GM12872 (cell line): ENCODE results near the gene RESP18.

Source experiments
- TF ChIP-seq, protein P1 (sequence below): IDR thresholded peaks from 3 replicates; pipeline ENCODE4 v1.5.1; 2011; ENCODE audit warnings: low read depth, mild to moderate bottlenecking, low read length, moderate library complexity; ENCODE audit not compliant: insufficient read depth

Gene RESP18

DNA sequence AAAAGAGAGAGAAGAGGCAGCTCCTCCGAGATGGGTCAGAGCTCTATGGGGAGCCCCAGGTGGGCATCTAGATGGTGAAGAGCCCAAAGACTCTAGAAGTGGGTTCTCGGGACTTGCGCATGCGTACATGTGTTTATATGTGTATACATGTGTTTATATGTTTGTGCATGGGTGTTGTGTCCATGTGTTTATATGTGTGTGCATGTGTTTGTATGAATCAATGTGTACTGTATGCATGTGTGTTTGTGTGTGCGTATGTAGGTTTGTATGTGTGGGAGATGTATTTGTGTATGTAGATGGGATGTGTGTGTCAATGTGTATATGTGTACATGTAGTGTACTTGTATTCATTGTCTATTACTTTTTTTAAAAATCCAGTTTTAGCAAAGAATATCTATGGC lies 29.5 kb upstream of the RESP18 start:
- TF ChIP-seq, protein P1, sequence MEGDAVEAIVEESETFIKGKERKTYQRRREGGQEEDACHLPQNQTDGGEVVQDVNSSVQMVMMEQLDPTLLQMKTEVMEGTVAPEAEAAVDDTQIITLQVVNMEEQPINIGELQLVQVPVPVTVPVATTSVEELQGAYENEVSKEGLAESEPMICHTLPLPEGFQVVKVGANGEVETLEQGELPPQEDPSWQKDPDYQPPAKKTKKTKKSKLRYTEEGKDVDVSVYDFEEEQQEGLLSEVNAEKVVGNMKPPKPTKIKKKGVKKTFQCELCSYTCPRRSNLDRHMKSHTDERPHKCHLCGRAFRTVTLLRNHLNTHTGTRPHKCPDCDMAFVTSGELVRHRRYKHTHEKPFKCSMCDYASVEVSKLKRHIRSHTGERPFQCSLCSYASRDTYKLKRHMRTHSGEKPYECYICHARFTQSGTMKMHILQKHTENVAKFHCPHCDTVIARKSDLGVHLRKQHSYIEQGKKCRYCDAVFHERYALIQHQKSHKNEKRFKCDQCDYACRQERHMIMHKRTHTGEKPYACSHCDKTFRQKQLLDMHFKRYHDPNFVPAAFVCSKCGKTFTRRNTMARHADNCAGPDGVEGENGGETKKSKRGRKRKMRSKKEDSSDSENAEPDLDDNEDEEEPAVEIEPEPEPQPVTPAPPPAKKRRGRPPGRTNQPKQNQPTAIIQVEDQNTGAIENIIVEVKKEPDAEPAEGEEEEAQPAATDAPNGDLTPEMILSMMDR, result no peak

DNA sequence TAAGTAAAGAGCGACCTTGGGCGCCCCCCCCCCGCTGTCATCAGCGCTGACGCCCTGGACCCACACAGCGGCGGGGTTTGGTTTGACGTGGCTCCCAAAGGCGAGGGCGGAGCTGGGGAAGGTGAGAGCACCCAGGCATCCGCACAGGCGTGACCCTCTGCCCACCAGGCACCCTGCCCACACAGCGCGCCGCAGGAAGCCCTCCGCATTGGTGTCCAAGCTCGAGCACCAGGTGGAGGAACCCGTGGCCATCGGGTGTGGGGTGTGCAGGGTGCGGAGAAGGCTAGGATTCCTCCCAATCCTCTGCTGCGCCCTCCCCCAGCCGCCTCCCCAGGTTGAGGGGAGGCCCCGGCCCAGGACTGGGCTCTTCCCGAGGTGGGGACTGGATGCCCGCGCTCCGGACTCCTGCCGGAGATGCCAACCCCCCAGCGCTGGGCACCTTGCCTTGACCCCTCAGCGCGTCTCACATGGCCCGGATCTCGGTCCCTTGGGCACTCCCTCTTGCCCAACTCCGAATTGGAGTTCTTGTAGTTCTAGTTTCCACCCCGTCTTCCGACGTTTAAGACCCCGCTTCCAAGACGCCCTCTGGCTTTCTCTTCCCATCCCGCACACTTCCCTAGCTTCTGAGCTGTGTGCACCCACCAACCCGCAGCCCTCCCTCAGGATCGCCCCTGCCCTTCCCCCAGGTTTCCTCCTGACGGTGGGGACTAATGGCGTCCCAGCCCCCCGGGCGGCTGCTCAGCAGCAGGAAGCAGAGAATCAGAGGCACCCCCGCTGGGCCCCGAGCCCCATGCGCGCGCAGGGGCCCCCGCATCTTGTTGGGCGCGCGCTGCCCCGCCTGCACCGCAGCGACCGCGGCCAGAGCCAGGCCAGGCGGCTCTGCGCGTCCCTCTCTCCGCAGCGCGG lies 25.9 kb upstream of the RESP18 start:
- TF ChIP-seq, protein P1, result no peak

DNA sequence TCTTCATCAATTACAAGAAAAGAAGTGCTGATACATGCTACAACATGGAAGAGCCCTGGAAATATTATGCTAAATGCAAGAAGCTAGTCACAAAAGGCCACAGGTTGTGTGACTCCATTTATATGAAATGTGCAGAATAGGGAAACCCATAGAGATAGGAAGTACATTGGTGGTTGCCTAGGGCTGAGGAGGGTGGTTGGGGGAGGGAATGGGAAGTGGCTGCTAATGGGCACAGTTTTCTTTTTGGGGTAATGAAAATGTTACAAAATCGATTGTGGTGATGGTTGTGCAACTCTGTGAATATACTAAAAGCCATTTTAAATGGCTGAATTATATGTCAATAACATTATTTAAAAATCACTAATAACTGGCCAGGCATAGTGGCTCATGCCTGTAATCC lies 24.3 kb upstream of the RESP18 start:
- TF ChIP-seq, protein P1, result no peak

DNA sequence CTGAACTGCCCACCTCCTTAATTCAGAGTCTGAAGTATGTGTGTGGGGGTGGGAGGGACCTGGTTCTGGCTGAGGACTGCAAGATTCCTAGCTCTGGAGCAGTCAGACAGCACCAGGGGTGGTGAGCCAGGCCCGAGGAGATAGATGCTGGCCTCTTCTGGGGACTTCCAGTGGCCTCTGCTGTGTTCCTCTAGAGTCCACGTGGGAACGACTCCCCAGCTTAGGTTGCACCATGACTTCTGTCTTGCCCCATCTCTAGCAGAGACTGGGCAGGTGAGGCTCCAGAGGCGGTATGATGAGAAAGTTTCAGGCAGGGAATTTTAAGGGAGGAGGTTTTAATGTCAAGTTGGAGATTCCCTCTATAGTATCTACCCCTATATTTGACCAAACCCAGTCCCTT lies 22.0 kb upstream of the RESP18 start:
- TF ChIP-seq, protein P1, result no peak

DNA sequence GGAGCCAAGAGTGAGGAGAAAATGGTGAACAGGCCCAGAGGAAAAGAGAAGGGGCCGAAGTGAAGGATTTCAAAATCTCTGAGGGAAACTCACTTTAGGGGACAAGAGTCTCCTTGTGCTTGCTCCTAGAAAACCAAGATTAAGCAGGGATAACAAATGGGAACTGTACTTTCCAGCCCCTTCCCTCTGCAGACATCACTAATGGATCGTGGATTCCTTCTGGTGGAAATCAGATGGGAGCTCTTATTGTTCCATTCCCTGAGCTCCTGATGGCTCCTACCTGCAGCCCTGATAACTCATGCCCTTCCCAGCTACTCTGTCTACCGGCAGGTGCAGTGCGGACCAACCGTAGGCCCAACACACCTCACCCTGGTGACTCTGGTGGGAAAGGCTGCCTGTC lies 20.6 kb upstream of the RESP18 start:
- TF ChIP-seq, protein P1, result no peak

DNA sequence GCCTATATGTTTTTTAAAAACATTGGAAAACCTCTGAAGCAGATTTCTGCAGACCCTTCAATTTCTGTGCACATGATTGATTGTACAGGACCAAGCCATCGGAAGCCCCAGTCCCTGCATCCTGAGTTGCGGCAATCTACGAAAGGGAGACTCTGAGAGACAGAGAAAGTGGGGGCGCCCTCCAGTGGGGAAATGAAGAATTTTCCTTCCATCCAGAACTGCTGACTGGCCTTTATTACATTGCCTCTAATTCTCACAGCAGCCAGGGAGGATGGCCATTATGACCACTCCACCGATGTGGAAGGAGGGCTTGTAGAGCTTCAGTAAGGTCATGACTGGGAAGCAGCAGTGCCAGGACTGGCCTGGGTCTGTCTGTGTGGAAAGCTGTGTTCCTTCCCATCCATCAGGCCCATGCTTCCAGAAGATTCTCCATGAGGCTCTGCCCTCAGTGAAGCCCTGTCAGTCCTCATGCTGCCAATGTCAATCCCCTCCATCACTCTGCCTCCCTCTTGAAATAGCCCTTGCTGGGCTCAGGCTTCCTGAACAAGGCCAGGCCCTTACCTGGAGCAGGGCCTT lies 20.0 kb upstream of the RESP18 start:
- TF ChIP-seq, protein P1, result peak; percentile 76

DNA sequence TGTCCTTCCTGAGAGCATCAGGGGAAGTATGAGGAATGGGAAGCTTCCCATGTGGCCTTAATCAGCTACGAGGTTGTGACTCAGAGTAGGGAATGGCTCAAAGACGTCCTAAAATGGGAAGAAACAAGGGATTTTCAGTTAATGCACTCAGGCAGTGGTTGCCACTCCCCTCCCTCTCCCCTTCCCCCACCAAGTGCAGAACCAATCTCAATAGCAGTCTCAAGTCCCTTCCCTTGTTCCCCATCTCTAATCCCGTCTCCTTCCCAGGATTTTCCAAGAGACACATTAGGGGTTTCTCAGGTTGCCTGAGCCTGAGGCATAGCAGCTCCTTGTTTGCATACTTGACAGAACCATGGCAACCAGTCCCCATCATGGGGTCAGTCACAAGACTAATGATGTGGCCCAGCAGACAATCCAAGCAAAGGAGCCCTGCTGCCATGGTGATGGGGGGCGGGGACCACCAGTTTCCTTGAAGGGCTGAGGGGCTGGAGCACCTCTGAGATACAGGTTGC lies 18.2 kb upstream of the RESP18 start:
- TF ChIP-seq, protein P1, result no peak
